ENCODE data around the gene CBFA2T3.
"Not testable (repeated sequence)": the region's sequence is repeated elsewhere in the genome, so short reads cannot be mapped to it uniquely, and the experiment has no call there.

The CBFA2T3 gene

DNA sequence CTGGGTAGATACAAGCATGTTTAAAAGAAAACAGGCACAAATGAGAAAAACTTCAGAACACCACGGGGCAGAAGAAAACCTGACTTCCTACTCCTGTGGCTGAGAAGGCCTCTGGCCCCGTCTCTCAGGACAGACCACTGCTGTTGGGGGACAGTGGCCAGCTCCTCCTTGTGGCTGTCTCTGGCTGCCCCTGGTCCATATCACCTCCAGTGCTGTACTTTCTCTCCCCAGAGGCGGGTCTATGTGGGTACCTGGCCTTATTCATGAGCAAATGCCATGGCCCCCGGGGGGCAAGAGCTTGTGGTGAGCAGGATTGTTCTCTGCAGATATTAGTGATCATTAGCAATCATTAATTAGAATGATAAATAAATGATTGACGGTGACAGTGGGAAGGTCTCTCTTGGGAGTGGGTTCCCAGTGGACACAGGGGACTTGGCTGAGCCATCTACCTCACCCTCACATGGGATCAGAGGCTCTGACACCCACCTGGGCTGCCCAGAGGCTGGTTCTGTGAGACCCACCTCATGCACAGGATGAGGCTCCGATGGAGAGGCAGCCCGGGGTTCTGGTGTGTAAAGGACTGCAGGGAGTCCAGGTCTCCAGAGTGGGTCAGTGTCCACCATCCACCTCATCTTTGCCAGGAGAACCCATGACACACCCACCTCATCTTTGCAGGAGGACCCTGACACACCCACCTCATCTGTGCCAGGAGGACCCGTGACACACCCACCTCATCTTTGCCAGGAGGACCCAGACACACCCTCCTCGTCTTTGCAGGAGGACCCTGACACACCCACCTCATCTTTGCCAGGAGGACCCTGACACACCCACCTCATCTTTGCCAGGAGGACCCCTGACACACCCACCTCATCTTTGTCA, 30.6 kb upstream of the CBFA2T3 start:
- TF ChIP-seq POLR2A (IDR thresholded peaks at IDR 0.05; ENCODE audit: low read length) (no peak), GATA1 (IDR thresholded peaks at IDR 0.05; ENCODE audit: low read depth, low read length) (no peak)
- peak in 1 of 2 experiments; percentile 38 for DNase-seq

DNA sequence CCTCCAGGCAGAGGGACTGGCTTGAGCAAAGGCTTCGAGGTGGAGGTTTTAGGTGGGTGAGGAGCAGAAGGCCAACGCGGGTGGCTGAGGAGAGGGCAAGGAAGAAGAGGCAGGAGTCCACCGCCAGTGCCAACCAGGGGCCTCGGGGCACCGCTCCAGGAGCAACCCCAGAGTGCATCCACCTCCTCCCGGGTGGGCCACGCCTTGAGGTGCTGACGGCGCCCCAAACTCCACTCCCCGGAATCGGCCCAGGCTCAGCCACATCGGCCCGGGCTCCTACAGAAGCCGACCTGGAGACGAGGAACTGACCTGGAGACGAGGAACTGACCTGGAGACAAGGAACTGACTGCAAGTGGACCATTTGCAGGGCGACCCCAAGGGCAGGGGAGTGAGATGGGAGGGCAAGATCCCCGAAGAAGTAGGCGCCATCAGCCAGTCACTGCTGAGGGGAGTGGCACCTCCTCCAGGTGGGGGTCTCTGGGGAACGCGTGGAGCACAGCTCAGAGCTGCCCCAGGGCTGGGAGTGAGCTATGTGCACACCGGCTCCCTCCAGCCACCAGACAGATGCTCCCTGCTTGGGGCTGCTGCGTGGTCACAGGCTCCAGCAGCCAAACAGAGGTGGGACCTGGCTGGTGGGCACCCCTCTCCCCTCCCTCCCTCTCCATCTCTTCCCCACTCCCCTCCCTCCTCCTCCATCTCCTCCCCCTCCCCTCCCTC, 29.2 kb upstream of the CBFA2T3 start:
- TF ChIP-seq GATA1 (IDR thresholded peaks at IDR 0.05; ENCODE audit: low read depth, low read length) (no peak), POLR2A (IDR thresholded peaks at IDR 0.05; ENCODE audit: low read length) (no peak)

DNA sequence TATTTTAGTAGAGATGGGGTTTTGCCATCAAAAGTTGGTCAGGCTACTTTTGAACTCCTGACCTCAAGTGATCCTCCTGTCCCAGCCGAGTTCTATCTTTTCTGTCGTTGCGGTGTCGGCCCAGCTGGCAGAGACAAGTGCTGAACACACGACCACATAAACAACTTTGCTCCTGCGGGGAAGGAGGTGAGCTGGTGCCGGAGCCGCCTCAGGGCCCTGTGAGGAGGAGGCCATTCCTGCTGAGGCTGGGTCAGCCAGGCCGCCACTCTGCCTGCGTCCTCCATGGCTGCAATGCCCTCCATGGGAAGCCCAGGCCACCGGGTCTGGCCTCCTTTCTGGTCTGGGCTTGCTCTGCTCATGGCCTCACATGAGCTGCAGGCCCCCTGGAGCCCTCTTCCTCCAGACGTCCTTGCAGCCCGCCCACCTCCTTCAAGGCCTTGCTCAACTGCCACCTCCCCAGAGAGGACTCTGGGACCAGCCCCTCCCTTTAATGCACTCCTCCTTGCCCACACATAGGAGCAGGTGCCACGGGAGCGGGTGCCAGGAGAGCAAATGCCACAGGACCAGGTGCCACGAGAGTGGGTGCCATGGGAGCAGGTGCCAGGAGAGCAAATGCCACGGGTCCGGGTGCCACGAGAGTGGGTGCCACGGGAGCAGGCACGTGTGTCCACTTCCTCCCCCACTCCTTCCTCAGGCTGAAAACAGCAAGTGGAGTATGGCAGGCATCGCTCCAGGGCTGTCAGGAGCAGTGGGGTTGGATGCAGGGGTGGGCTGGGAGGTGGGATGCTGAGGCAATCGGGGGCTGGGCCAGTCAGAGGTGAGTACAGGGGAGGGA, 28.4 kb upstream of the CBFA2T3 start:
- TF ChIP-seq GATA1 (IDR thresholded peaks at IDR 0.05; ENCODE audit: low read depth, low read length) (no peak), POLR2A (IDR thresholded peaks at IDR 0.05; ENCODE audit: low read length) (no peak)
- peak in 1 of 2 experiments; percentile 34 for DNase-seq

More for the DNA sequence above, 29.2 kb upstream of the CBFA2T3 start:
- no peak for DNase-seq

DNA sequence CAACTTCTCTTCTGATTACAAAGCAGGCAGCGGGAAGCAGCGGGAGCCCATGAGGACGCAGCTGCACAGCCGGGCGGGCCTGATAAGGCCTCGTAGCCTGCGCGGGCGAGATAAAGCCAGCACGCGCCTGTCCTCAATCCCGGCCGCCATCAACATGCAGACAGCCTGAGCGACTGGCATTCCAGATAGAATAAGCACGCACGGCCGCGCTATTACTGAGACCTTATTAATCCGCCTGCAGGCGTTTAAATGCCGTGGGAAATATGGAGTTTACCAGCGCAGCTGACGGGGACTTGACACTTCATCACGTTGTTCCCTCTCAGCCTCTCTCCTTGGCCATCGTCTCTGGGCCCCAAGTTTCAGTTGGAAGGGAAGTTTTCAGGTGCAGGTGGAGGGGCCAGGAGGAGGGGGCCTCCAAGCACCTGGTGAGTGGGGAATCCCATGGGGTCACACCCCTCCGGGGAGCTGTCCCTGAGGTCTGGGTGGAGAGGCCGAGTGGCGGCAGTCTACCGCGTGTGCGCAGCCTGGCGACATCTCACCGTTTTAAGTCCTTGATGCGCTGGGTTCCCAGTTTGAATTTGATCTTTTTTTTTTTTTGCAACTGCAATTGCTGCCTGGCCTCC, 27.3 kb upstream of the CBFA2T3 start:
- peak; percentile 100 for TF ChIP-seq GATA1 (IDR thresholded peaks at IDR 0.05; ENCODE audit: low read depth, low read length)
- TF ChIP-seq POLR2A (IDR thresholded peaks at IDR 0.05; ENCODE audit: low read length) = peak; percentile 26
- peak; percentile 98 to 99 for DNase-seq

DNA sequence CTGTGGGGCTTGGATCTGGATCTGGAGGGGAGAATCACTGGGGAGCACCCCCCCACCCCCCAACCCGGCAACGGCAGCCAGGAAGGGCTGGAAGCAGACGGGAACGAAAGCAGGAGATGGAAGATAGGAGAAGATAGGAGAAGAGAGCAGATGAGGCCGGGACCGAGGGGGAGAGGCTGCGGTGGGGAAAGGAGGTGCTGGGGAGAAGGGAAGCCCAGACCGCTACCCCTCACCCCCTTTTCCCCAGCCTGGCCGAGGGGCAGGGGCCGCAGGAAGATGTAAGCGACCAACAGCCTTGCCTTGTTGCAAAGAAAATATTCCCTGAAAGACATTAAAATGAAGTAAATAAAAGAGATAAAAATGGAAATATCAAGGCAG, 26.8 kb upstream of the CBFA2T3 start:
- DNase-seq = no peak
- TF ChIP-seq POLR2A (IDR thresholded peaks at IDR 0.05; ENCODE audit: low read length) = no peak
- TF ChIP-seq GATA1 (IDR thresholded peaks at IDR 0.05; ENCODE audit: low read depth, low read length) = no peak

DNA sequence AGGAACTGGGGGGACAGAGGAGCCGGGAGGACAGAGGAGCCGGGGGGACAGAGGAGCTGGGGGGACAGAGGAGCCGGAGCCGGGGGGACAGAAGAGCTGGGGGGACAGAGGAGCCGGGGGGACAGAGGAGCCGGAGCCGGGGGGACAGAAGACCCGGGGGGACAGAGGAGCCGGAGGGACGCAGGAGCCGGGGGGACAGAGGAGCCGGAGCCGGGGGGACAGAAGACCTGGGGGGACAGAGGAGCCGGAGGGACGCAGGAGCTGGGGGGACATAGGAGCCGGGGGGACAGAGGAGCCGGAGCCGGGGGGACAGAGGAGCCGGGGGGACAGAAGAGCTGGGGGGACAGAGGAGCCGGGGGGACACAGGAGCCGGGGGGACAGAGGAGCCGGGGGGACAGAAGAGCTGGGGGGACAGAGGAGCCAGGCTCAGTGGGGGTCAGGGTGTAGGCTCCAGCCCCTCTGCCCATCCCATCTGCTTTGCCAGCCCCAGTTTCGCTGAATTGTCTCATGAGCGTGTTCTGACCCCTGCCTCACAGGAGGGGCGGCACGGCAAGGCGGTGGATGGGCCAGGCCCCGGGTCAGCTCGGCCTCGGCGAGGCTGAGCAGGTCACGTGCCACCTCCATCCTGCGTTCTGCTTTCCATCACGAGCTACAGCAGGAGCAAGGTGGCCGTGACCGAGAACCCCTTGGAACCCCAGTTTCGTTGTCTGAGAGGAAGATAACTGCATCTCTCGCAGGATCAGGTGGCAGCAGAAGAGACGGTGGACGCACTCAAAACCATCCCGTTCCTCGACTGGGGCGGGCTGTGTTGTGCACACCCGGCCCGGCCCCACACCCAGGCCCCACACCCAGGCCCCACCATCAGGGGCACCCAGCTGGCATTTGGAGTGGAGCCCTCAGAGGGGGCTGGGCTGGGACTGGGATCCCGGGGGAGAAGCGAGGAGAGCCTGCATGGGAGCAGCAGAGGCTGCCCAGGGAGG, 26.1 kb upstream of the CBFA2T3 start:
- DNase-seq = peak; percentile 75 to 82
- TF ChIP-seq GATA1 (IDR thresholded peaks at IDR 0.05; ENCODE audit: low read depth, low read length) (no peak), POLR2A (IDR thresholded peaks at IDR 0.05; ENCODE audit: low read length) (no peak)

DNA sequence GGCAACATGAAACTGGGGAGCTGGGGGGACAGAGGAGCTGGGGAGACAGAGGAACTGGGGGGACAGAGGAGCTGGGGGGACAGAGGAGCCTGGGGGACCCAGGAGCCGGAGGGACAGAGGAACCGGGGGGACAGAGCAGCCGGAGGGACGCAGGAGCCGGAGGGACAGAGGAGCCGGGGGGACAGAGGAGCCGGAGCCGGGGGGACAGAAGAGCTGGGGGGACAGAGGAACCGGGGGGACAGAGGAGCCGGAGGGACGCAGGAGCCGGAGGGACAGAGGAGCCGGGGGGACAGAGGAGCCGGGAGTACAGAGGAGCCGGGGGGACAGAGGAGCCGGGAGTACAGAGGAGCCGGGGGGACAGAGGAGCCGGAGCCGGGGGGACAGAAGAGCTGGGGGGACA, 25.1 kb upstream of the CBFA2T3 start:
- not testable (repeated sequence) for DNase-seq

DNA sequence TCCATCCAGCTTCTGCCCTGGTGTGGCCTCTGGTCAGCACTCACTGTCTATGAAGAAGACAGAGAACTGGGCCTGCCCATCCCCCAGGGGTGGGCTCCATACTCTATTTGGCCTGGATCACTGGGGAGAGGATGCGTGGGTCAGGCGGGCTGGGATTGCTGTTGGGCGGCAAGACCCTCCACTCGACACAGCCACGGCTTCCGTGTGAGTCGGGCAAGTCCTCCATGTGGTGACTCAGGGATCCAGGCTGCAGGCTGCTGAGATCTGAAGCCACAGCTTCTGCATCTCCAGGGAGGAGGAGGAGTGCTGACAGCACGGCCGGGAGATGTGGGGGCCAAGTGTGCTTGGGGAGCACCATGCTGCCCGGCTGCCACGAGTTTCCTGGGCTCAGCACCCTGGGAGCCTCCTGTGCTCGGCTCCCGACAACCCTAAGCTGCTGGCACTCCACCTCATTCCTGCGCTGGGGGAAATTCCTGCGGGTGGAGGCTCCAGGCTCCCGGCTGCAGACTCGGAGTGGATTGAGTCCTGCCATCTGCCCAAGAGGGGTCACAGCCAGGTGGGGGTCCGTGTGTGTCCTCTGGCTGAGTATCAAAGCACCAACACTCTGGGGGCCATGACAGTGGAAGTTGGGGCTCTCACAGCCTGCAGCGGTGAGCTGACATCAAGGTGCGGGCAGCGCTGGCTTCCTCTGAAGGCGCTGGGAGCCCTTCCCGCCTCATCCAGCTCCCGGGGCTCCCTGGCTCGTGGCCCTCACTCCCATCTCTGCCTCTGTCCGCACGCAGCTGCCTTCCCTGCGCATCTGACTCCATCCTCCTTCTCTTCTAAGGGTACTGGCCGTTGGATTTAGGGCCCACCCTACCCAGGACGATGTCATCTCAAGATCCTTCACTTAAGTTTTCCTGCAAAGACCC, 24.4 kb upstream of the CBFA2T3 start:
- DNase-seq = peak; percentile 37 to 39
- no peak for TF ChIP-seq POLR2A (IDR thresholded peaks at IDR 0.05; ENCODE audit: low read length)
- no peak for TF ChIP-seq GATA1 (IDR thresholded peaks at IDR 0.05; ENCODE audit: low read depth, low read length)

DNA sequence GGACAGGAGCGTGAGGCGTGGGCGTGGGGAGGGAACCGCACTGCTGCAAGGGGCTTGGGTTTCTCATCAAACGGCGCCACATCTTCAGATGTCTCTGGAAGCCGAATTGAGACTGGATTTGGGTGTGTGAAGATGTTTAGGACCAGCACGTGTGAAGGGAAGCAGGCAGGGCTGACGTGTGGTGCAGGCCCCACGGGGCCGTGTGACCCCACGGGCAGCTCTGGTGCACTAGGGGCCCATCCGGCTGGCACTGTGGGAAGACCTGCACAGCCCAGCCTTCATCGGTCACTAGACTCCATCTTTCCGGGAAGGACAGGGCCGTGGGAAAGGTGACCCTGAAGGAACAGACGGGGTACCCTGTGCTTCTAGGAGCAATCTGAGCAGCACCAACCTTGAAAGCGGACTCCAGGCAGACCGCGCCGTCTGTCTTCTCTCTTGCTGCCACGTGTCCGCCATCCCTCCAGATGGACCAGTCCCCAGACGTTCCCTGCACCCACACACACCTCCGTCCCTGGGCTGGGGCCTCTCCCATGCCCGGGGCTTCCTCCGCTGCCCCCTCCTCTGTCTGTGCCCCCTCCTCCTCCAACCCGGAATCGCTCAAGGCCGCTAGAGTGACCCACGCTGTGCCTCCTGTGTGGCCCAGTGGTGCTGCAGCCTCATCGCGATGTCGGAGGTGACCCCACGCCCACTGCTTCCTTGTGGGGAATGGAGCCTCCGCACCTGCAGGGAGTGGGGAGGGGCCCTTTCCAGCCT, 23.4 kb upstream of the CBFA2T3 start:
- TF ChIP-seq POLR2A (IDR thresholded peaks at IDR 0.05; ENCODE audit: low read length) (no peak), GATA1 (IDR thresholded peaks at IDR 0.05; ENCODE audit: low read depth, low read length) (no peak)
- peak in 1 of 2 experiments; percentile 29 for DNase-seq

DNA sequence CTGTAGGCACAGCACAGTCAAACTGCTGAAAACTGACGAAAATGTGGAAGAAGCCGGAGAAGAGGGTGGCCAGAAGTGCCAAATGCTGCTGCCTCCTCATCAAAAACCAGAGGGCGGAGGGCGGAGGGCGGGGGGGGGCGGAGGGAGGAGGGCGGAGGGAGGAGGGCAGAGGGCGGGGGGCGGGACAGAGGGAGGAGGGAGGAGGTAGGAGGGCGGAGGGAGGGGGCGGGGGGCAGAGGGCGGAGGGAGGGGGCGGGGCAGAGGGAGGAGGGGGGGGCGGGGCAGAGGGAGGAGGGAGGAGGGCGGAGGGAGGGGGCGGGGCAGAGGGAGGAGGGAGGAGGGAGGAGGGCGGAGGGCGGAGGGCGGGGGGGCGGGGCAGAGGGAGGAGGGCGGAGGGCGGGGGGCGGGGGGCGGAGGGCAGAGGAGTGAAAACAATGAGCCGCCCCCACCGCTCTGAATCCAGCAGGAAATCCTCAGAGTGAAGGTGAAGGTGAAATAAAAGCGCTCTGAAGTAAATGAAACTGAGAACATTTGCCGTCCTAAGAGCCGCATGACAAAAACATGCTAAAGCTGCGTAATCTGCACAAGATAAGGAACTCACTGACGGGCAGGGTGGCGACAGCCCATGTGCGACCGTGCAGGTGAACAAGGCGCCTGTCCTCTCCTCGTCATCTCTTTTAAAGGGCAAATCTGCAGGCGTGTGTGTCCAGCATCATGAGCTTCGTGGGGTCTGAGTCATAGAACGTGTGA, 22.6 kb upstream of the CBFA2T3 start:
- no peak for DNase-seq
- TF ChIP-seq POLR2A (IDR thresholded peaks at IDR 0.05; ENCODE audit: low read length) = no peak
- no peak for TF ChIP-seq GATA1 (IDR thresholded peaks at IDR 0.05; ENCODE audit: low read depth, low read length)

All from erythroblast (primary cell).